ENCODE measurements around the gene TBC1D20. TPM values are rescaled to one million over a fixed set of nuclear protein-coding genes. Genes with fewer than 3 reads are reported as not detected.

The TBC1D20 gene
- total RNA-seq, 1 donor from 2014 or later, result 40.6 TPM

- Mint-ChIP-seq H3K4me1 (ENCODE audit: low read depth, unreplicated experiment) (peaks cover 14% of the 10 kb centered on the region), H3K9me3 (ENCODE audit: unreplicated experiment) (no peaks in the 10 kb centered on the region), H3K27me3 (ENCODE audit: low read depth, unreplicated experiment) (no peaks in the 10 kb centered on the region), H3K4me3 (ENCODE audit: unreplicated experiment) (no peak overlapping the region), H3K27ac (ENCODE audit: unreplicated experiment) (peak overlapping the region; percentile 34), H3K36me3 (ENCODE audit: low read depth, unreplicated experiment) (peaks cover 35% of the 10 kb centered on the region)
- Histone ChIP-seq H3K79me2 (ENCODE audit: insufficient read depth, low read length) (no peaks in the 10 kb centered on the region), H3K9me3 (ENCODE audit: insufficient read depth, low read depth, low read length) (no peaks in the 10 kb centered on the region), H3K4me1 (ENCODE audit: insufficient read depth, low read length) (no peaks in the 10 kb centered on the region), H3K4me2 (ENCODE audit: low read length) (no peak overlapping the region), H3K4me3 (ENCODE audit: insufficient read depth, low read depth, low read length) (no peak overlapping the region), H4K20me1 (ENCODE audit: insufficient read depth, low read length) (peaks cover 44% of the 10 kb centered on the region), H3K9ac (ENCODE audit: low read length) (no peak overlapping the region), H3K27me3 (ENCODE audit: insufficient read depth, low read length) (no peaks in the 10 kb centered on the region), H2AFZ (ENCODE audit: low read depth, low read length) (no peak overlapping the region), H3K36me3 (ENCODE audit: insufficient read depth, low read length) (peaks cover 36% of the 10 kb centered on the region), H3K27ac (ENCODE audit: low read depth, low read length) (no peak overlapping the region)
- no peak for DNase-seq (ENCODE audit: low read depth)
- no peak for FAIRE-seq
- TF ChIP-seq CTCF (IDR thresholded peaks at IDR 0.05; ENCODE audit: insufficient read depth, low read depth, low read length) (no peak), EZH2 (IDR thresholded peaks at IDR 0.05; ENCODE audit: insufficient read depth, low read length) (no peak)
These were observed 27.5 kb downstream of the TBC1D20 start for GRCh38 chr20:434661-435419.

- H3K27ac Mint-ChIP-seq (ENCODE audit: unreplicated experiment), result peak overlapping the region; percentile 16
- H3K4me3 ChIP-seq (ENCODE audit: insufficient read depth, low read depth, low read length), result no peak overlapping the region
These were observed 28.1 kb downstream of the TBC1D20 start for GRCh38 chr20:434221-434620.

More at GRCh38 chr20:434221-434620, 28.1 kb downstream of the TBC1D20 start:
- FAIRE-seq (no peak), DNase-seq (ENCODE audit: low read depth) (no peak)
- Histone ChIP-seq H3K27ac (ENCODE audit: low read depth, low read length) (no peak overlapping the region), H3K4me2 (ENCODE audit: low read length) (no peak overlapping the region), H4K20me1 (ENCODE audit: insufficient read depth, low read length) (peaks cover 39% of the 10 kb centered on the region), H2AFZ (ENCODE audit: low read depth, low read length) (no peak overlapping the region), H3K9me3 (ENCODE audit: insufficient read depth, low read depth, low read length) (no peaks in the 10 kb centered on the region), H3K79me2 (ENCODE audit: insufficient read depth, low read length) (no peaks in the 10 kb centered on the region), H3K36me3 (ENCODE audit: insufficient read depth, low read length) (peaks cover 31% of the 10 kb centered on the region), H3K4me1 (ENCODE audit: insufficient read depth, low read length) (no peaks in the 10 kb centered on the region), H3K9ac (ENCODE audit: low read length) (no peak overlapping the region), H3K27me3 (ENCODE audit: insufficient read depth, low read length) (no peaks in the 10 kb centered on the region)
- TF ChIP-seq CTCF (IDR thresholded peaks at IDR 0.05; ENCODE audit: insufficient read depth, low read depth, low read length), result no peak
- no peak for TF ChIP-seq EZH2 (IDR thresholded peaks at IDR 0.05; ENCODE audit: insufficient read depth, low read length)
- H3K4me3 Mint-ChIP-seq (ENCODE audit: unreplicated experiment), result no peak overlapping the region
- no peaks in the 10 kb centered on the region for H3K27me3 Mint-ChIP-seq (ENCODE audit: low read depth, unreplicated experiment)
- H3K9me3 Mint-ChIP-seq (ENCODE audit: unreplicated experiment), result no peaks in the 10 kb centered on the region
- peaks cover 14% of the 10 kb centered on the region for H3K4me1 Mint-ChIP-seq (ENCODE audit: low read depth, unreplicated experiment)
- H3K36me3 Mint-ChIP-seq (ENCODE audit: low read depth, unreplicated experiment), result peaks cover 33% of the 10 kb centered on the region

Measured in astrocyte (in vitro differentiated cells and primary cell).